Esophagus squamous epithelium (tissue), 4 donors: ENCODE results near the gene SEMA4D.

Source experiments
- POLR2A ChIP-seq, 4 donors: fragments of 450-650 bp; IDR thresholded peaks; one replicate each; pipeline ENCODE4 v1.6.1; 2017; ENCODE audit warnings: antibody characterized with exemption in 4 of 4, mild to moderate bottlenecking in 4 of 4, moderate library complexity in 3 of 4
- TF ChIP-seq, protein P1 (sequence below), 6 experiments: fragments of 450-650 bp in 4 of 6; fragments of 200-600 bp in 2 of 6; sonication (generic) in 2 of 6; IDR thresholded peaks; one replicate each; pipeline ENCODE4 v1.5.1; 2016 to 2019; ENCODE audit warnings: antibody characterized with exemption in 6 of 6, mild to moderate bottlenecking in 4 of 6, moderate library complexity in 4 of 6

DNA sequence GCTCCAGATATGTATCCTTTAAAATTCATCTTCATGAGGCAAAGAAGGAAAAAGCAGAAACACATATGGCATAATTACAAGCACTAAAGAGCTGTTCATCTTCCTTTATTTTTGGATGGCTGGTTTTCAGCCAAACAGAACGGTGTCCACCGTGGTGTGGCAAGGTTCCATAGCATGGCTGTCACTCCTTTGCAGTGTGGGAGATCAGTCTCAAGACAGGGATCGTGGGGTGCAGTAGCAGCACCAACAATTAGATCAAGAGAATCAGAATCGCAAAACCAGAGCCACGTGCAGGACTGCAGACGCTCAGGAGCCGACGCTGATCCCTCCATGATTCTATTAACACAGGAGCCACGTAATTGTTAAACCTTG lies 79.5 kb downstream of the SEMA4D start:
- TF ChIP-seq, protein P1, sequence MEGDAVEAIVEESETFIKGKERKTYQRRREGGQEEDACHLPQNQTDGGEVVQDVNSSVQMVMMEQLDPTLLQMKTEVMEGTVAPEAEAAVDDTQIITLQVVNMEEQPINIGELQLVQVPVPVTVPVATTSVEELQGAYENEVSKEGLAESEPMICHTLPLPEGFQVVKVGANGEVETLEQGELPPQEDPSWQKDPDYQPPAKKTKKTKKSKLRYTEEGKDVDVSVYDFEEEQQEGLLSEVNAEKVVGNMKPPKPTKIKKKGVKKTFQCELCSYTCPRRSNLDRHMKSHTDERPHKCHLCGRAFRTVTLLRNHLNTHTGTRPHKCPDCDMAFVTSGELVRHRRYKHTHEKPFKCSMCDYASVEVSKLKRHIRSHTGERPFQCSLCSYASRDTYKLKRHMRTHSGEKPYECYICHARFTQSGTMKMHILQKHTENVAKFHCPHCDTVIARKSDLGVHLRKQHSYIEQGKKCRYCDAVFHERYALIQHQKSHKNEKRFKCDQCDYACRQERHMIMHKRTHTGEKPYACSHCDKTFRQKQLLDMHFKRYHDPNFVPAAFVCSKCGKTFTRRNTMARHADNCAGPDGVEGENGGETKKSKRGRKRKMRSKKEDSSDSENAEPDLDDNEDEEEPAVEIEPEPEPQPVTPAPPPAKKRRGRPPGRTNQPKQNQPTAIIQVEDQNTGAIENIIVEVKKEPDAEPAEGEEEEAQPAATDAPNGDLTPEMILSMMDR (IDR thresholded peaks at IDR 0.05) = no peak
- no peak for TF ChIP-seq POLR2A (IDR thresholded peaks at IDR 0.05)
